Astrocyte (in vitro differentiated cells and primary cell): ENCODE results near the gene SLC2A8. TPM values are rescaled to one million over a fixed set of nuclear protein-coding genes. Genes with fewer than 3 reads are reported as not detected.
A peak's percentile ranks its signal among the peaks of the same experiment; 100 is the strongest.

Experiments used
- DNase-seq: peaks from one replicate; pipeline ENCODE4 v3.0.0-alpha.2; 2010; ENCODE audit warnings: low read depth
- FAIRE-seq: peaks from 2 replicates; lab custom pipeline; 2011; peaks lifted over from hg19 to GRCh38; lab: Jason Lieb, UNC
- H2AFZ ChIP-seq: 2 replicates; pipeline ENCODE4 v1.6.0; 2012; ENCODE audit warnings: low read depth, low read length, inconsistent platforms
- H3K27ac ChIP-seq: 2 replicates; pipeline ENCODE4 v1.5.1; 2011; ENCODE audit warnings: low read depth, low read length, inconsistent platforms
- H3K27me3 ChIP-seq: 2 replicates; pipeline ENCODE4 v1.6.0; 2011; ENCODE audit warnings: low read length, inconsistent platforms; ENCODE audit not compliant: insufficient read depth
- H3K36me3 ChIP-seq: 2 replicates; pipeline ENCODE4 v1.5.1; 2011; ENCODE audit warnings: low read length, inconsistent platforms; ENCODE audit not compliant: insufficient read depth
- H3K4me1 ChIP-seq: 2 replicates; pipeline ENCODE4 v1.5.1; 2011; ENCODE audit warnings: low read length, inconsistent platforms; ENCODE audit not compliant: insufficient read depth
- H3K4me2 ChIP-seq: 2 replicates; pipeline ENCODE4 v1.6.0; 2012; ENCODE audit warnings: low read length, inconsistent platforms
- H3K4me3 ChIP-seq: 2 replicates; pipeline ENCODE4 v1.5.1; 2011; ENCODE audit warnings: low read depth, mild to moderate bottlenecking, low read length, inconsistent platforms; ENCODE audit not compliant: insufficient read depth
- H3K79me2 ChIP-seq: 2 replicates; pipeline ENCODE4 v1.6.0; 2012; ENCODE audit warnings: mild to moderate bottlenecking, low read length, inconsistent platforms; ENCODE audit not compliant: insufficient read depth
- H3K9ac ChIP-seq: 2 replicates; pipeline ENCODE4 v1.6.0; 2012; ENCODE audit warnings: mild to moderate bottlenecking, low read length, inconsistent platforms
- H3K9me3 ChIP-seq: 2 replicates; pipeline ENCODE4 v1.5.1; 2012; ENCODE audit warnings: low read depth, mild to moderate bottlenecking, low read length, inconsistent platforms; ENCODE audit not compliant: insufficient read depth
- H4K20me1 ChIP-seq: 2 replicates; pipeline ENCODE4 v1.6.0; 2012; ENCODE audit warnings: low read length, inconsistent platforms; ENCODE audit not compliant: insufficient read depth
- H3K27ac Mint-ChIP-seq: one replicate; pipeline ENCODE4 v1.8.0; 2021; ENCODE audit warnings: mild to moderate bottlenecking, mixed read lengths; ENCODE audit not compliant: unreplicated experiment
- H3K27me3 Mint-ChIP-seq: one replicate; pipeline ENCODE4 v1.8.0; 2021; ENCODE audit warnings: low read depth, mixed read lengths; ENCODE audit not compliant: unreplicated experiment
- H3K36me3 Mint-ChIP-seq: one replicate; pipeline ENCODE4 v1.8.0; 2021; ENCODE audit warnings: low read depth, mixed read lengths; ENCODE audit not compliant: unreplicated experiment
- H3K4me1 Mint-ChIP-seq: one replicate; pipeline ENCODE4 v1.8.0; 2021; ENCODE audit warnings: low read depth, mixed read lengths; ENCODE audit not compliant: unreplicated experiment
- H3K4me3 Mint-ChIP-seq: one replicate; pipeline ENCODE4 v1.8.0; 2021; ENCODE audit warnings: mild to moderate bottlenecking, moderate library complexity, mixed read lengths; ENCODE audit not compliant: unreplicated experiment
- H3K9me3 Mint-ChIP-seq: one replicate; pipeline ENCODE4 v1.8.0; 2021; ENCODE audit warnings: mild to moderate bottlenecking, mixed read lengths; ENCODE audit not compliant: unreplicated experiment
- EZH2 ChIP-seq: IDR thresholded peaks from 2 replicates; pipeline ENCODE4 v1.6.1; 2012; ENCODE audit warnings: mild to moderate bottlenecking, low read length, inconsistent platforms; ENCODE audit not compliant: insufficient read depth
- total RNA-seq: library from RNA; stranded (reverse); gene quantifications from 2 replicates; pipeline ENCODE4 v1.2.1, GENCODE V29; 2021
- TF ChIP-seq, protein P1 (sequence below): IDR thresholded peaks from 2 replicates; pipeline ENCODE4 v1.5.1; 2011; ENCODE audit warnings: low read depth, mild to moderate bottlenecking, inconsistent platforms, low read length, moderate library complexity; ENCODE audit not compliant: insufficient read depth

Gene SLC2A8
- total RNA-seq, 1 donor from 2014 or later: 18.8 TPM

DNA sequence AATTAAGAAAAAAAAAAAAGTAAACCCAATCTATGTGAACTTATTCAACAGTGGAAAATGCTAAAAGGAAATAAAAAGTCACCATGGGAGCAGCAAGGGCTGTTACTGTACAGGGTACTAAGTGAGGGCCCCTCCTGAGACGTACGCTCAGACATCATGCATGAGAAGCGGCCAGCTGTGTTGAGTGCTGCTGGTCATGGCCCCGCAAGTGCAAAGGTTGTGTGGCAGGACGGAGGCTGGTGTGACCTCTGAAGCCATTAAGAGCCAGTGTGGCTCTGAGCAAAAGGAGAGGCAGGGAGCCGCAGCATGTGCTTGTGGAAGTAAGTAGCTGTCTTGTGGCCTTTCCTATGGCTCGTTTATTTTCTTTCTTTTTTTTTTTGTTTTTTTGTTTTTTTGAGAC lies 24.1 kb downstream of the SLC2A8 start:
- Mint-ChIP-seq H3K27ac (no peak overlapping the region), H3K4me1 (peaks cover 10% of the 10 kb centered on the region), H3K36me3 (peaks cover 2% of the 10 kb centered on the region), H3K4me3 (no peak overlapping the region), H3K27me3 (no peaks in the 10 kb centered on the region), H3K9me3 (no peaks in the 10 kb centered on the region)
- H3K27ac ChIP-seq: no peak overlapping the region
- H3K4me1 ChIP-seq: peaks cover 20% of the 10 kb centered on the region
- no peak overlapping the region for H2AFZ ChIP-seq
- H3K9me3 ChIP-seq: peaks cover 3% of the 10 kb centered on the region
- peaks cover 27% of the 10 kb centered on the region for H3K79me2 ChIP-seq
- TF ChIP-seq, protein P1, sequence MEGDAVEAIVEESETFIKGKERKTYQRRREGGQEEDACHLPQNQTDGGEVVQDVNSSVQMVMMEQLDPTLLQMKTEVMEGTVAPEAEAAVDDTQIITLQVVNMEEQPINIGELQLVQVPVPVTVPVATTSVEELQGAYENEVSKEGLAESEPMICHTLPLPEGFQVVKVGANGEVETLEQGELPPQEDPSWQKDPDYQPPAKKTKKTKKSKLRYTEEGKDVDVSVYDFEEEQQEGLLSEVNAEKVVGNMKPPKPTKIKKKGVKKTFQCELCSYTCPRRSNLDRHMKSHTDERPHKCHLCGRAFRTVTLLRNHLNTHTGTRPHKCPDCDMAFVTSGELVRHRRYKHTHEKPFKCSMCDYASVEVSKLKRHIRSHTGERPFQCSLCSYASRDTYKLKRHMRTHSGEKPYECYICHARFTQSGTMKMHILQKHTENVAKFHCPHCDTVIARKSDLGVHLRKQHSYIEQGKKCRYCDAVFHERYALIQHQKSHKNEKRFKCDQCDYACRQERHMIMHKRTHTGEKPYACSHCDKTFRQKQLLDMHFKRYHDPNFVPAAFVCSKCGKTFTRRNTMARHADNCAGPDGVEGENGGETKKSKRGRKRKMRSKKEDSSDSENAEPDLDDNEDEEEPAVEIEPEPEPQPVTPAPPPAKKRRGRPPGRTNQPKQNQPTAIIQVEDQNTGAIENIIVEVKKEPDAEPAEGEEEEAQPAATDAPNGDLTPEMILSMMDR: no peak
- no peak for TF ChIP-seq EZH2
- no peak overlapping the region for H3K4me2 ChIP-seq
- H3K9ac ChIP-seq: no peak overlapping the region
- no peak for DNase-seq
- no peak overlapping the region for H3K4me3 ChIP-seq
- H4K20me1 ChIP-seq: peaks cover 16% of the 10 kb centered on the region
- H3K36me3 ChIP-seq: no peaks in the 10 kb centered on the region
- H3K27me3 ChIP-seq: no peaks in the 10 kb centered on the region
- FAIRE-seq: no peak

DNA sequence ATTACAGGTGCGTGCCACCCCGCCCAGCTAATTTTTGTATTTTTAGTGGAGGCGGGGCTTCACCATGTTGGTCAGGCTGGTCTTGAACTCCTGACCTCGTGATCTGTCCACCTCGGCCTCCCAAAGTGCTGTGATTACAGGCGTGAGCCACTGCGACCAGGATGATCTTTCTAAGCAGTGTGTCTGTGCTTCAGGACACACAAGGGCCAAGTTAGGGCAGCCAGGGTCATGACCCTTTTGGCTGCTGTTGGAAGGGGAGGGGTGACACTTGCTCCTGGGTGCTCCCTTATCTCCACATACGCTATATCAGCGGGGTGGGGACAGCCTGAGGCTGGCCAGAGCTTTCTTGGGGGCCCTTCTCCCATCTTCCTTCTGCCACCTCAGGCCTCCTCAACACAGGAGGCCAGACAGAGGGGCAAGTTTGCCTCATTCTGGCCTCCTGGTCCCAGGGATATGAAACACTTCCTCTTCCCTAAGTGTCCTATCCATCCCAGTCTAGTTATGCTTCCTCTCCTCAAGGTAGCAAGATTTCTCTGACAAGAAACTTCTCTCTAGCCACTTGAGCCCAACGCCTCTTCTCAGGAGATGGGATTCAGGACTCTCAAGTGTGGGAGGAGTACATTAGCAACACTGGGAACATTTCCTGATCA lies 25.3 kb downstream of the SLC2A8 start:
- peak overlapping the region; percentile 95 for H3K9ac ChIP-seq
- peaks cover 25% of the 10 kb centered on the region for H4K20me1 ChIP-seq
- Mint-ChIP-seq H3K9me3 (no peaks in the 10 kb centered on the region), H3K4me1 (peaks cover 18% of the 10 kb centered on the region), H3K4me3 (no peak overlapping the region), H3K36me3 (peaks cover 6% of the 10 kb centered on the region), H3K27me3 (no peaks in the 10 kb centered on the region), H3K27ac (no peak overlapping the region)
- H3K79me2 ChIP-seq: peaks cover 36% of the 10 kb centered on the region
- FAIRE-seq: no peak
- no peak for DNase-seq
- H2AFZ ChIP-seq: no peak overlapping the region
- TF ChIP-seq, protein P1: no peak
- TF ChIP-seq EZH2: no peak
- H3K4me2 ChIP-seq: peak overlapping the region; percentile 86
- H3K4me1 ChIP-seq: peaks cover 20% of the 10 kb centered on the region
- H3K27me3 ChIP-seq: no peaks in the 10 kb centered on the region
- no peak overlapping the region for H3K27ac ChIP-seq
- peaks cover 3% of the 10 kb centered on the region for H3K9me3 ChIP-seq
- H3K4me3 ChIP-seq: no peak overlapping the region
- no peaks in the 10 kb centered on the region for H3K36me3 ChIP-seq

DNA sequence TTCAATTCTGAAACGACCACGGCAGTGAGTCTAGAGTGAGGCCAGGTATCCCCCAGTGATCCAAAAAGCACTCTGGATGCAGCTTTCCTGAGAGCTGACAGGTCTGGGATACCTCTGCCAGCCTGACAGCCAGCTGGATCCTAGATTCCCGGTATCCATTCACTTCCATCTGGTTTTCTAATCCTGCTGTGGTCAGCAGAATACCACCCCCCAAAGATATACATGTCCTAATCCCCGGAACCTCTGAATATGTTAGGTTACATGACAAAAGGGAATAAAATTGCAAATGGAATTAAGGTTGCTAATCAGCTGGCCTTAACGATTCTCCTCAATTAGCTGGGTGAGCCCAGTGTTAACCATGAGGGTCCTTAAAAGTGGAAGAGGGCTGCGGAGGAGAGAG lies 25.8 kb downstream of the SLC2A8 start:
- TF ChIP-seq, protein P1: no peak
- TF ChIP-seq EZH2: no peak
- H3K27me3 ChIP-seq: no peaks in the 10 kb centered on the region
- no peaks in the 10 kb centered on the region for H3K9me3 Mint-ChIP-seq

More for the DNA sequence above, 25.8 kb downstream of the SLC2A8 start:
- Histone ChIP-seq H4K20me1 (peaks cover 31% of the 10 kb centered on the region), H3K9me3 (peaks cover 3% of the 10 kb centered on the region), H3K27ac (no peak overlapping the region), H2AFZ (no peak overlapping the region), H3K36me3 (no peaks in the 10 kb centered on the region), H3K4me3 (peak overlapping the region; percentile 89), H3K79me2 (peaks cover 42% of the 10 kb centered on the region), H3K9ac (peak overlapping the region; percentile 95), H3K4me2 (peak overlapping the region; percentile 86), H3K4me1 (peaks cover 20% of the 10 kb centered on the region)
- Mint-ChIP-seq H3K4me3 (peak overlapping the region; percentile 93), H3K4me1 (peaks cover 20% of the 10 kb centered on the region), H3K27me3 (no peaks in the 10 kb centered on the region), H3K27ac (no peak overlapping the region), H3K36me3 (peaks cover 5% of the 10 kb centered on the region)
- no peak for DNase-seq
- FAIRE-seq: no peak
